ENCODE results near the gene DDB1. TPM values are rescaled to one million over a fixed set of nuclear protein-coding genes. Genes with fewer than 3 reads are reported as not detected.
A peak's percentile ranks its signal among the peaks of the same experiment; 100 is the strongest.

The DDB1 gene
- polyA plus RNA-seq, 1 experiment, result 340 TPM

- TF ChIP-seq CTCF (IDR thresholded peaks at IDR 0.05; ENCODE audit: low read depth, low read length), result no peak
- CTCF ChIA-PET, result interaction anchor here (0.6 to 1.8 kb wide), 3 partner anchors 43 to 110 kb away, joined by 3 to 6 read pairs (median 4); no protein-coding TSS in a partner anchor
Observed at GRCh38 chr11:61297746-61298145, 35.2 kb downstream of the DDB1 start.

DNA sequence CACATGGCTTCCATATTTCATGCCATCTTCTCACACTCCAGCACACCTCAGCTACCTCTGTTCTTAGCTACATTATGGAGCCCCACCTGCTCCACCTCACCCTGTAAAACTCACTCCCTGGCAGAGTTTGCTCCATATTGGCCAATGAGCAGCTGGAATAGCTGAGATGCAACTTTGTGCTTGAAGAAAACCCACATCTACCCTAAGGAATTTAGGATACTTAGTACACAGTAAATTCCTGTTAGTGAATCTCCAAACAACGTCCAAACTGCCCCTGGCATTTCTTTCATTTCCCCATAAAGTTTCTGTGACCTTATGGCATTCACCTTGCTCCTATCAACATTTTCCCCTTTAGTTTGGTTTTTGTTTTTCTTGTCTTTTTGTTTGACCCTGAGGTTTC is 35.6 kb downstream of the DDB1 start:
- ChIA-PET POLR2A (interaction anchor here (0.6 to 0.8 kb wide), 2 partner anchors 39 to 65 kb away, joined by 3 to 4 read pairs; partner anchors contain the start of genes CYB561A3 and TMEM138), CTCF (interaction anchor here (0.9 to 1.5 kb wide), 2 partner anchors 39 to 42 kb away, joined by 4 read pairs; no protein-coding TSS in a partner anchor)
- DNase-seq (ENCODE audit: low read depth, low spot score), result no peak
- Histone ChIP-seq H3K9me3 (ENCODE audit: control insufficient read depth, insufficient read depth, low read length) (no peaks in the 10 kb centered on the region), H3K27ac (ENCODE audit: low read depth, low read length) (peak overlapping the region; percentile 77), H3K4me3 (ENCODE audit: low read depth, low read length) (no peak overlapping the region), H3K27me3 (ENCODE audit: control insufficient read depth, insufficient read depth, low read length) (no peaks in the 10 kb centered on the region)
- no peak for TF ChIP-seq CTCF (IDR thresholded peaks at IDR 0.05; ENCODE audit: low read depth, low read length)

More at GRCh38 chr11:61297746-61298145, 35.2 kb downstream of the DDB1 start:
- Histone ChIP-seq H3K27ac (ENCODE audit: low read depth, low read length) (peak overlapping the region; percentile 77), H3K9me3 (ENCODE audit: control insufficient read depth, insufficient read depth, low read length) (no peaks in the 10 kb centered on the region), H3K4me3 (ENCODE audit: low read depth, low read length) (no peak overlapping the region), H3K27me3 (ENCODE audit: control insufficient read depth, insufficient read depth, low read length) (no peaks in the 10 kb centered on the region)
- DNase-seq (ENCODE audit: low read depth, low spot score), result peak; percentile 41
- POLR2A ChIA-PET, result interaction anchor here (0.6 to 0.8 kb wide), 2 partner anchors 64 to 154 kb away, joined by 3 to 7 read pairs; partner anchors contain the start of genes CYB561A3 and TMEM138

- TF ChIP-seq CTCF (IDR thresholded peaks at IDR 0.05; ENCODE audit: low read depth, low read length), result no peak
- Histone ChIP-seq H3K27ac (ENCODE audit: low read depth, low read length) (no peak overlapping the region), H3K4me3 (ENCODE audit: low read depth, low read length) (peak overlapping the region; percentile 65), H3K27me3 (ENCODE audit: control insufficient read depth, insufficient read depth, low read length) (no peaks in the 10 kb centered on the region), H3K9me3 (ENCODE audit: control insufficient read depth, insufficient read depth, low read length) (no peaks in the 10 kb centered on the region)
- CTCF ChIA-PET, result interaction anchor here (0.6 to 0.8 kb wide), 2 partner anchors 44 to 153 kb away, joined by 5 read pairs; no protein-coding TSS in a partner anchor
- POLR2A ChIA-PET, result no interaction called here
- no peak for DNase-seq (ENCODE audit: low read depth, low spot score)
Observed at GRCh38 chr11:61295596-61295926, 37.3 kb downstream of the DDB1 start.

DNA sequence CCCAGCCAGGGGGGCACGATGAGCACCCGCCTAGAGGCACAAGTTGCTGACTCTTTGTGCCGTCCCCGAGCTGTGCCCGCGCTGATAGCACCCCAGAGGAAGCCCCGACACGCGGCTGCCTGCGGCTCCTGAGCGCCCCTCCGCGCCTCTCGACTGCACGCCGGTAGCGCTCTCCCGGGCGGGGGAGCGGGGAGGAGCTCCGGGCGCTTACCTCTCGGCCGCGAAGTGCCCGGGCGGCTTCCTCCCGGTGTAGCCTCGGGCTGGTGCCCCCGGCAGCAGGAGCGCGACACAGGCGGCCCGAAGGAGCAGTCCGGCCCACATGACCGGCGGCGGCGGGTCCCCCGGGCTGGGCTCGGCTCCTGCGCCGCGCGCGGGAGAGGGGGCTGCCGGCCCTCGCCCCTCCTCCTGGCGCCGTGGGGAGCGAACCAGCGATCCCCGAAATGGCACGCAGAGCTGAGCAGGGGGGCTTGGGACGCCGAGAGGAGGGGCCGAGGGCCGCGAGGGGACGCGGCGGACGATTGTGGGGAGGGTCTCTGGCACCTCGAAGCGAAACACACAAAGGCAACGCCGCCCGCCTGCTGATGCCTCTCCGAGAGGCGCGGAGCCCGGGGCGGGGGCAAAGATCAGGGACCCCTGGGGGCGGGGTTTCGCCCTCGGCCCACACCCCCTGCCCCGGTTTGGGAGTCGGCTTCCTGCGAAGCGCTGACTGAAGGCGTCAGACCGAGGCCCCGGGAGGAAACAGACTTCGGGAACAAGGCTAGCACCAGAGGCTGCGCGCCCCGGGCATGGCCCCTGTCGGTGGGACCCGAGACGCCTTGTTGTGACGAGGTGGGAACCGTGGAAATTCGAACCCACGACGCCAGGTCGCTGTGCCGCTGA is 37.9 kb downstream of the DDB1 start, which contains the start of gene VWCE:
TSS of gene VWCE (minus strand) at position 600 of the 879 bp plus-strand sequence. CDS start at position 321, 279 bp downstream.
- H3K9me3 ChIP-seq (ENCODE audit: control insufficient read depth, insufficient read depth, low read length), result no peaks in the 10 kb centered on the region
- POLR2A ChIA-PET, result interaction anchor here (0.5 to 0.7 kb wide), 2 partner anchors 24 to 36 kb away, joined by 3 read pairs; no protein-coding TSS in a partner anchor
- peak; percentile 42 for TF ChIP-seq CTCF (IDR thresholded peaks at IDR 0.05; ENCODE audit: low read depth, low read length)
- H3K27ac ChIP-seq (ENCODE audit: low read depth, low read length), result no peak within 1 kb of the TSS
- CTCF ChIA-PET, result interaction anchor here (0.6 to 2.0 kb wide), 6 partner anchors 18 to 272 kb away, joined by 3 to 13 read pairs (median 4); no protein-coding TSS in a partner anchor
- peak within 1 kb of the TSS; percentile 65 for H3K4me3 ChIP-seq (ENCODE audit: low read depth, low read length)
- H3K27me3 ChIP-seq (ENCODE audit: control insufficient read depth, insufficient read depth, low read length), result no peaks in the 10 kb centered on the region
- DNase-seq (ENCODE audit: low read depth, low spot score), result no peak

All from AG04450 (cell line).